A549 treated with DMSO at 1 μM for 4 hours (cell line): ENCODE measurements around the gene ELF4. TPM values are rescaled to one million over a fixed set of nuclear protein-coding genes. Genes with fewer than 3 reads are reported as not detected.

ENCODE experiments used
- total RNA-seq: library from RNA; stranded (reverse); fragments of 200-300 nt; extraction: Qiagen RNA extraction; gene quantifications from 5 replicates; pipeline ENCODE4 v1.2.3, GENCODE V29; 2022; ENCODE audit warnings: low read depth

The ELF4 gene
- 32.9 to 38.8 TPM (median 35.4 TPM) in 5 replicates for total RNA-seq

DNA sequence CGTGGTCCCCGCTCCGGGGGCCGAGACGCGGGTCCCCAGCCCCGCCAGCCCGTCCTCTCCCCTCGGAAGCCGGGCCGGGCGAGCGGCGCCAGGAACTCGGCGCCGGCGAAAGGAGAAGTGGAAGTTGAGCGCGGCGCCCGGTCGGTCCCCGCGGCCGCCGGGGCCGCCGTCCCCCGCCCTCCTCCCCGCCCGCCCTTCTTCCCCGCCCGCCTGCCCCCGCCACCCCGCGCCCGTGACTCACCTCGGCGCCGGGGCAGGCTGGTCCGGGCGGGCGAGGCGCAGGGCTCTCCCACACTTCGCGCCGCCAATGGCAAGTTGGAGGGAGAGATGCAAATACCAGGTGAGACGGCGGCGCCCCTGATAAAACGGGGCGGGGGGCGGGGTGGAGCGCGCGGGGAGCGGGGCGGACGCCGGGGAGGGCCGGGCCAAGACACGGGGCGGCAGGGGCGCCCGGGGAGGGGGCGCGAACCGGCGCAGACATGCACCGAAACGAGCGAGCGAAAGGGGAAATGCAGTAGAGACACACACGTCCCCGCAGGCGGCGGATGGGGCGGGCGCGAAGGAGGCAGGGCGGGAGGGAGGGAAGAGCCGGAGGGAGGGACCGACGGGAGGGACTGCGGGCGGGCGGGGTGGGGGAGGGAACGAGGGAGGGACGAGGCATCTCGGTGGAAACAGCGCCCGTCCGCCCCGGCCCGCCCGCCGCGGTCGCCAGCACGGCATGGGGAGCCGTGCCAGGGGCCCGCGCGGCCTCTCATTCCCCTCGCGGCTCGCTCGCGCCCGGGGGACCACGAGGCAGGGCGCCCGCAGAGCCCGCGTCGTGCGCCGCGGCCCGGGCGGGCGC lies at the start of gene ELF4:
Gene ELF4 (minus strand): TSS at position 119 of the 841 bp plus-strand sequence. CDS start 29,167 bp downstream, outside the sequence.

Other genes starting within 250 kb of the ELF4 start
- gene UTP14A, start 204.3 kb downstream of the ELF4 start, total RNA-seq, result 46.8 to 51.3 TPM (median 48.2 TPM) in 5 replicates
- gene BCORL1, start 127.9 kb downstream of the ELF4 start, total RNA-seq, result 5.6 to 10.3 TPM (median 9.3 TPM) in 5 replicates
- 69.6 to 76.8 TPM (median 74.0 TPM) in 5 replicates for gene AIFM1, start 55.3 kb upstream of the ELF4 start, total RNA-seq
- gene RAB33A, start 61.5 kb upstream of the ELF4 start, total RNA-seq, result 0.21 to 0.57 TPM (median 0.25 TPM) in 4 of 5 replicates, not detected in the other
- 3.0 to 3.9 TPM (median 3.7 TPM) in 5 replicates for gene ZNF280C, start 158.4 kb upstream of the ELF4 start, total RNA-seq
- 18.3 to 20.5 TPM (median 19.6 TPM) in 5 replicates for gene SLC25A14, start 229.4 kb upstream of the ELF4 start, total RNA-seq